HG02798 (cell line): ENCODE results near the gene NFATC2IP.
"Not testable (repeated sequence)": the region's sequence is repeated elsewhere in the genome, so short reads cannot be mapped to it uniquely, and the experiment has no call there.

Experiments used
- ATAC-seq: cut with Tn5 transposase; IDR thresholded peaks from one replicate; pipeline ENCODE4 v1.9.1; 2021; ENCODE audit warnings: mild to moderate bottlenecking; ENCODE audit not compliant: unreplicated experiment, poor library complexity

The NFATC2IP gene

DNA sequence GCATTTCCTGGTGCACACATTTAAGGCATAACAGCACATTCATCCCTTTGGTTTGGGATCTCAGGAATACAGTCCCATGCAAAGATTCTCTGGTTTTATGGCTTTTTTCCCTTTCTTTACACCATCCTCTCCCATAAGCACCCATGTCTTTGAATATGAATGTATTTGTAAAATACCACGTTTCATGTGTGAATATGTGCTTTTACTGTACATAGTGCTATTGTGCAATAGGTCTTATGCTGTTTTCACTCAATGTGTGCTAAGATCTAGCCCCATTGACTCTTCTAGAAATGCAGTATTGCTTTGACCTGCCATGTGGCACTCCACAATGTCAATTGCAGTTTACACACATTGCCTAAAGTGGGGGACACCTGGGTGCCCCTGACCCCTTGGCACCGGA, 13.8 kb downstream of the NFATC2IP start:
- ATAC-seq = no peak

DNA sequence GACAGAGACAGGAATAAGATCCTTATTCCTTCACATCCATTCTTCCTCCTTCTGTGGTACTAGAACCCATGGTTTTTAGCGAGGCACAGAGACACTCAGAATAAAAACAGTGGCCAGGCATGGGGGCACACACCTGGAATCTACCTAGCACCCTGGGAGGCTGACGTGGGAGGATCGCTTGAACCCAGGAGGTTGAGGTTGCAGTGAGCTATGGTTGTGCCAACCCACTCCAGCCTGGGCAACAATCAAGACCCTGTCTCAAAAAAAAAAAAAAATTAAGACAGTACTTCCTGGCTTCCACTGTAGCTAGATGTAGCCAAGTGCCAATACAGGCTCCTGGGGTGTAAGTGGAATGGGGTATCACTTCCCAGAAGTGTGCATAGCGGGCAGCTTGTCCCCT, 16.4 kb downstream of the NFATC2IP start:
- no peak for ATAC-seq

- ATAC-seq = not testable (repeated sequence)
Observed at GRCh38 chr16:28969696-28970095, 19.0 kb downstream of the NFATC2IP start.

DNA sequence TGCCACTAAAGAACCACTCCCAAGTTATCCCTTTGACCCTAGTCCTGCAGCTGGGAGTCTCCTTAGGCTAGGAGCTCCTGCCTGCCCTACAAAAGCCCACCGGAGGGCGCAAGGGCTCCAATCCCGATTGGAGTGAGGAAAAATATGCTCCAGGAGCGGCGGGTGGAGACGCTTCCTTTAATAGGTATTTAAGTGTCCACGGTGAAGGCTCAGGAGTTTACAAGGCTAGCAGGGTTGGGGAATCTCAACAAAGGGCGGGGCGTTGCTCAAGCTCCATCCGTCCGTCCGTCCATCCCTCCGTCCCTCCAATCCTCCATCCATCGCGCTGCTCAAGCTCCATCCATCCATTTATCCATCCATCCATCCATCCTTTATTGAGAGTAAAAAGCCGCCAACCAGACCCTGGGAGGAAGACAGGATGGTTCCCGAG, 23.3 kb downstream of the NFATC2IP start:
- ATAC-seq = peak; percentile 13

GRCh38 chr16:28974437-28975157, 23.9 kb downstream of the NFATC2IP start, which contains the start of gene SPNS1:
TSS of gene SPNS1 (plus strand) at chr16:28974778. CDS start at chr16:28975152, 374 bp downstream.
- ATAC-seq = peak; percentile 93

- peak; percentile 21 for ATAC-seq
Observed at GRCh38 chr16:28975158-28975599, 24.4 kb downstream of the NFATC2IP start.

DNA sequence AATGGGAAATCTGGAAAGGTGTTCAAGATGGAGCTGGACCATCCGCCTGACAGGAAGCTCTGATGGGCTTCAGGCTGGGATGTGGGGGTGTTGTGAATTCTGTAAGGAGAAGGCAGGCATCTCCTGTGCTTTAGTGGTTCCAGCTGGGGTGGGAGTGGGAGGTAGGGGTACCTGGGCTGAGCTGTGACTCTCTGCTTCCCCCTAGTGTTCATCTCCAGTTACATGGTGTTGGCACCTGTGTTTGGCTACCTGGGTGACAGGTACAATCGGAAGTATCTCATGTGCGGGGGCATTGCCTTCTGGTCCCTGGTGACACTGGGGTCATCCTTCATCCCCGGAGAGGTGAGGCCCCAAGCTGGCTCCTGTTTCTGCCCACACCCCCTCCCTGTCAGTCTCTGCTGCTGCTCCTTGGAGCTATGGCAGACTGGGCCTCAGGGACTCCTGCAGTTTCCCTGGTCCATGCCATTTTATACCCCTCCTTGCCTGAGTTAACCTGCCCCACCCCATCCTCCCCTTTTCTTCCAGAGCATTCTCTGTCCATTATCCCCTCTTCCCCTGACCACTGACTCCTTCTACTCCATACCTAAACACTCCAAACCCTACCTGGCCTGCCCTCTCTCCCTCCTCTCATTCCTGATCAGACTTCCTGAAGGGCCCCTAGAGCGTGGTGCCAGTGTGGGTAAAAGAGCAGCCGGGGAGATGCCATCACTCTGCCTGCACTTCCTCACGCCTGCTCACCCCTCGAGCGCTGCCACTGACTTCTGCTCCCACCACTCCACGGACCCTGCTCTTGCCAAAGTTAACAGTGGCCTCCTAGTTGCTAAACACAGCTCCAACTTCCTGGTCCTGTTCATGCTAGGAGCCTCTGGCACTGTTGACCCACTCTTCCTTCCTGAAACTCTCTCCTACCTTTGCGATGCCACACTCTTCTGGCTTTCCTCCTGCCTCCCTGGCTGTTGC, 27.2 kb downstream of the NFATC2IP start:
- no peak for ATAC-seq

GRCh38 chr16:28980330-28980729, 29.6 kb downstream of the NFATC2IP start:
- not testable (repeated sequence) for ATAC-seq

DNA sequence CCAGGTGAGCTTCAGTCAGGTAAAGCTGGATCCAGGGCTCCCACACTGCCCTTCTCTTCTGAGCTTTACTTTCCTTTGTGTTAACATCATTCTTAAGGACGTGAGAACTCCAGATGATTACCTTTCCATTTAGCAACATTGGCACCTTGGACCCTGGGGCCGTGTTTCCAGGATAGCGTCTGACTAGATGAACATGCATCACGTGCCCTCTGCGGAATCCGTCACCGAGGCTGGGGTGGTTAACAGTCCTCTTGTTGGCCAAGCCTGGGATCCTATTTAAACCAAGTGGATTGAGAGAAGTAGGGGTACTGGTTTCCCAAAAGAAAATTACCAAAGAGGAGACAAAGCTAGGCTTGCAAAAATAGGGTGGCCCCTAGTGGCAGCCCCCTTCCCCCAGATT, 30.2 kb downstream of the NFATC2IP start:
- no peak for ATAC-seq

DNA sequence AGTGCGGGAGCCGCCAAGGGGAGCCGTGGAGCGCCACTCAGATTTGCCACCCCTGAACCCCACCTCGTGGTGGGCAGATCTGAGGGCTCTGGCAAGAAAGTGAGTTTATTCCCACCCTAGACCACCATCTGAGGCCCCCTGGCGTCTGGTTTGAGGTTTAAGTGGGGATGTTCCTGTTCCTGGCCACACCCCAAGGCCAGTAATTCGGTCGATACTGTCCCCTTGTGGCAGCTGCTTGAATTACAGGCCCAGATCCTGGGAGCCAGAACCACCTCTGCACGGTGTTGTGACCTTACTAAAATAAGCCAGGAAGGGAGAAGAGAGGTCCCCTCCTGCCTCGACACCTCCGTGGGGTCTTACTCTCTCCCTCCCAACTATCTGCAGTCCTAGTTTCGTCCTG, 30.8 kb downstream of the NFATC2IP start:
- no peak for ATAC-seq

GRCh38 chr16:28982418-28982817, 31.7 kb downstream of the NFATC2IP start:
- ATAC-seq = no peak

GRCh38 chr16:28982949-28983348, 32.2 kb downstream of the NFATC2IP start:
- no peak for ATAC-seq

DNA sequence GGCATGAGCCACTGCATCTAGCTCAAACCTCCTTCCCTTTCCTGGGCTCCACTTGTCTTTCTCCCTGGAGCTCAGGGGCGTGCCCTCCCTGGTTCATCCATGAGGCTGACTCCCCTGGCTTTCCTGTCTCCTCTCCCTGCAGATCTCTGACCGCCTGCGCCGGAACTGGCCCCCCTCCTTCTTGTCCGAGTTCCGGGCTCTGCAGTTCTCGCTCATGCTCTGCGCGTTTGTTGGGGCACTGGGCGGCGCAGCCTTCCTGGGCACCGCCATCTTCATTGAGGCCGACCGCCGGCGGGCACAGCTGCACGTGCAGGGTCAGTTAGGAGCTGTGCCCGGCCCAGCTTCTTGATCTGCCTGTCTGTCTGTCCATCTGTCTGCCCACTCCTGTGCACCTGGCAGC, 32.9 kb downstream of the NFATC2IP start:
- no peak for ATAC-seq

GRCh38 chr16:28984091-28984490, 33.4 kb downstream of the NFATC2IP start:
- ATAC-seq = no peak

DNA sequence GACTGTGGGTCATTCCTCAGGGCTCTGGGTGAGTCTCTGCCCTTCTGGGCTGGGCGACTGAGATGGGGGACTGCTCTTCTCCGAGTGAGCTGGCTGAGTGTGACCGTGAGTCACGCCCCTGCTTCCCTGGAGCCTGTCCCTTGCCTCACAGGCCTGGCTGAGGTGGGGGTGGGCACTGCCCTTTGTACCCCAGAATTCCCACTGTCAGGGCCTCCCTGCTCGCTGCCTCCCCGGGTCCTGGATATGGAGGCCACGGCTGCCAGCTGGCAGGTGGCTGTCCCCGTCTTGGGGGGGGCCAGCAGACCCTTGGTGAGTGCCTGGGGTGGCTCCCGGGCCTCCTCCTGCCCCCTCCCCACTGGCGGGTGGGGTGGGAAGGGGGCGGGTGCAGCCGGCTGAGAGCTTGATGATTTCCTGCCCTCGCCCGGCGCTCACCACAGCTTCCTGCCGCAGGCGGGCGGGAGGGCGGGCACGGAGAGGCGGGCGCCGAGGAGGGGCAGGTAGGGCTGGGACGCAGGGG, 33.9 kb downstream of the NFATC2IP start, which contains the start of gene LAT:
Gene LAT (plus strand): TSS at position 434 of the 517 bp plus-strand sequence. CDS start 366 bp downstream, outside the sequence.
- no peak for ATAC-seq

DNA sequence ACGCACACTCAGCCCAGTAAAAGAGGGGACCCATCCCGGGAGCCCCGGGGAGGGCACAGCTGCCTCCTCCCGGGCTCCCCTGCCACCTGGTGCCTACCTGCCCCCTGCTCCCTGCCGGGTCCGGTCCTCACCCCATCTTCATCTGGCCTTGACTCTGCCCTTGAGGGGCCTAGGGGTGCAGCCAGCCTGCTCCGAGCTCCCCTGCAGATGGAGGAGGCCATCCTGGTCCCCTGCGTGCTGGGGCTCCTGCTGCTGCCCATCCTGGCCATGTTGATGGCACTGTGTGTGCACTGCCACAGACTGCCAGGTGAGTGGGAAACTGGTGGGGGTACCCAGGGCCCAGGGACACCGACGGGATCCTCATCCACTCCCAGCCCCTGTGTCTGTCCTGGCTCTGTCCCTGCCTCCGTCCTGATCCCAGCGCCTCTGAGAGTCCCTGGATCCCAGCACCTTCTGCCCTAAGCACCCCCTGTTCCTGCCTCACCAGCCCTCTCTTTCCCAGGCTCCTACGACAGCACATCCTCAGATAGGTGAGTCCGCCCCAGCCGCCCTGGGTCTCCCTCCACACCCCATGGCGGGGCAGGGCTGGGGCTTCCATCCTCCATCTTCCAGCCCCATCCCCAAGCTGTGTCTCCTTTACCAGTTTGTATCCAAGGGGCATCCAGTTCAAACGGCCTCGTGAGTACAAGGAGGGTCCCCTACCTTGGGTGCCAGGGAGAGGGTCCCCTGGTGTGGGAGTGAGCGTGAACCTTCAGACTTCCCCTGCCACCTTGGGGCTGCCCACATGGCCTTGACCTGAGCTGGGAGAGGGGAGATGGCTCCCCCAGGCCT, 34.7 kb downstream of the NFATC2IP start:
- ATAC-seq = no peak

DNA sequence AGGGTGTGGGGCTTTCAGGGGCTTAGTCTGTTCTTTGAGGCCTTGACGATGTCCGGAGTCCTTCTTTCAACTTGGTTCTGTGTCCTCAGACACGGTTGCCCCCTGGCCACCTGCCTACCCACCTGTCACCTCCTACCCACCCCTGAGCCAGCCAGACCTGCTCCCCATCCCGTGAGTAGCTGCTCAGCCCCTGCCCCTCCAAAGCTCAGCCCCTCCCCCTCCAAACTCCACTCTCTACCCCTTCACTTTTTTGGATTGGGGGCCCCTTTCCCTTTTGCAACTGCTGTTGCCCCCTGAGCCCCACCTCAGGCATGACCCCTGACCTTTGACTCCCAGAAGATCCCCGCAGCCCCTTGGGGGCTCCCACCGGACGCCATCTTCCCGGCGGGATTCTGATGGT, 35.3 kb downstream of the NFATC2IP start:
- ATAC-seq = no peak

DNA sequence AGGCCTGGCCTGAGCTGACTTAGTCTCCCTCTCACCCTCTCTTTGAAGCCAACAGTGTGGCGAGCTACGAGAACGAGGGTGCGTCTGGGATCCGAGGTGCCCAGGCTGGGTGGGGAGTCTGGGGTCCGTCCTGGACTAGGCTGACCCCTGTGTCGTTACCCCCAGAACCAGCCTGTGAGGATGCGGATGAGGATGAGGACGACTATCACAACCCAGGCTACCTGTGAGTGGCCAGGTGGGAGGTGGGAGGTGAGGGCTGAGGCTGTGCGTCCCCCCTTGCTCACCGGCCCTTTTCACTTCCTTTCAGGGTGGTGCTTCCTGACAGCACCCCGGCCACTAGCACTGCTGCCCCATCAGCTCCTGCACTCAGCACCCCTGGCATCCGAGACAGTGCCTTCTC, 35.8 kb downstream of the NFATC2IP start:
- ATAC-seq = no peak

- no peak for ATAC-seq
Observed at GRCh38 chr16:28987170-28987853, 36.6 kb downstream of the NFATC2IP start.
